HCT116 (cell line): Measurements from ENCODE around the gene PTPRO.

ENCODE experiments used
- POLR2A ChIP-seq: IDR thresholded peaks from 2 replicates; pipeline ENCODE4 v1.7.0; 2011; ENCODE audit warnings: borderline replicate concordance; ENCODE audit not compliant: insufficient read depth, insufficient read length; ENCODE audit errors: extremely low read depth
- TF ChIP-seq, protein P1 (sequence below), 3 experiments: fragments of 200-600 bp in 1 of 3; sonication (generic) in 1 of 3; IDR thresholded peaks in 2 of 3; conservative IDR thresholded peaks in 1 of 3; 2 replicates each; pipeline ENCODE4 v1.5.1; 2012 to 2017; ENCODE audit warnings: low read depth in 2 of 3, low read length in 2 of 3, antibody characterized with exemption in 1 of 3, borderline replicate concordance in 1 of 3, control low read depth in 1 of 3, mild to moderate bottlenecking in 1 of 3, mixed read lengths in 1 of 3, mixed run types in 1 of 3, moderate library complexity in 1 of 3; ENCODE audit not compliant: insufficient read depth in 1 of 3

DNA sequence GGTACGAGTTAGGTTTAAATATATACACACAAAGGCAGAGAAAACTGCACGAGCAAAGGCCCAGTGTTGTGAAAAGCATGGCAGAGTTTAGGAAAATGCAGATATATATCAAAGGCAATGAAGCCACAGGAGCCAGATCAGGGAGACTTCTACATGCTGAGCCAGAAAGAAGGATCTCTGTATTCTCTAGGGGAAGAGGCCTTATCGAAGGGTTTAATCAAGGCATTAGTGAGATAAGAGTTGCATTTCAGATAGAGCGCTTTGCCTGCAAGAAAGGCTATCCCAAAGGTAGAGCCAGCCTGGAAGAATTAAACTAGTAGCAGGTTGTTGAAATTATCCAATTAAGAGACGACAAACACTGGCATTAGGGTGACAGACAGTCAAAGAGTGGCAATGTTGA lies 7.6 kb downstream of the PTPRO start:
- TF ChIP-seq, protein P1, sequence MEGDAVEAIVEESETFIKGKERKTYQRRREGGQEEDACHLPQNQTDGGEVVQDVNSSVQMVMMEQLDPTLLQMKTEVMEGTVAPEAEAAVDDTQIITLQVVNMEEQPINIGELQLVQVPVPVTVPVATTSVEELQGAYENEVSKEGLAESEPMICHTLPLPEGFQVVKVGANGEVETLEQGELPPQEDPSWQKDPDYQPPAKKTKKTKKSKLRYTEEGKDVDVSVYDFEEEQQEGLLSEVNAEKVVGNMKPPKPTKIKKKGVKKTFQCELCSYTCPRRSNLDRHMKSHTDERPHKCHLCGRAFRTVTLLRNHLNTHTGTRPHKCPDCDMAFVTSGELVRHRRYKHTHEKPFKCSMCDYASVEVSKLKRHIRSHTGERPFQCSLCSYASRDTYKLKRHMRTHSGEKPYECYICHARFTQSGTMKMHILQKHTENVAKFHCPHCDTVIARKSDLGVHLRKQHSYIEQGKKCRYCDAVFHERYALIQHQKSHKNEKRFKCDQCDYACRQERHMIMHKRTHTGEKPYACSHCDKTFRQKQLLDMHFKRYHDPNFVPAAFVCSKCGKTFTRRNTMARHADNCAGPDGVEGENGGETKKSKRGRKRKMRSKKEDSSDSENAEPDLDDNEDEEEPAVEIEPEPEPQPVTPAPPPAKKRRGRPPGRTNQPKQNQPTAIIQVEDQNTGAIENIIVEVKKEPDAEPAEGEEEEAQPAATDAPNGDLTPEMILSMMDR (IDR thresholded peaks at IDR 0.05 in 2 of 3, conservative IDR thresholded peaks at IDR 0.05 in 1 of 3; ENCODE audit: borderline replicate concordance in 1 of 3, insufficient read depth in 1 of 3, low read depth in 2 of 3, low read length in 2 of 3), result no peak
- no peak for TF ChIP-seq POLR2A
